ENCODE results near the gene STRIP1.

DNA sequence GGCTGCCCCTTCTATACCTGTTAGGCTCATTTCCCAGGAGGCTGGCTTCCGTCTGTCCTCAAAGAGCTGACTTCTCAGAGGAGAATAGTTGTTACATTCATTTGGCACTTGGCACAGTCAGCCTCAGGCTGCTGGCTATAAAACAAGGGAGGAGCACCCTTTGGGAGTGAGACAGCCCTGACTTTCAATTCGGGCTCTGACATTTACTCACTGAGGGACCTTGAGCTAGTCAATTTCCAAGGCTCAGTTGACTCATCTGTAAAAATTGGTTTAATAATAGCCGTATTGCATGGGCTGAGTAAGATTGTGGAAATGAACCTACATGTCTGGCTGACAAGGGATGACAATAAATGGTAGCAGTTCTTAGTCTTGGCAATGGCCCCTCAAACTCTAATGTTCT, 22.4 kb downstream of the STRIP1 start:
- TF ChIP-seq, protein P1, sequence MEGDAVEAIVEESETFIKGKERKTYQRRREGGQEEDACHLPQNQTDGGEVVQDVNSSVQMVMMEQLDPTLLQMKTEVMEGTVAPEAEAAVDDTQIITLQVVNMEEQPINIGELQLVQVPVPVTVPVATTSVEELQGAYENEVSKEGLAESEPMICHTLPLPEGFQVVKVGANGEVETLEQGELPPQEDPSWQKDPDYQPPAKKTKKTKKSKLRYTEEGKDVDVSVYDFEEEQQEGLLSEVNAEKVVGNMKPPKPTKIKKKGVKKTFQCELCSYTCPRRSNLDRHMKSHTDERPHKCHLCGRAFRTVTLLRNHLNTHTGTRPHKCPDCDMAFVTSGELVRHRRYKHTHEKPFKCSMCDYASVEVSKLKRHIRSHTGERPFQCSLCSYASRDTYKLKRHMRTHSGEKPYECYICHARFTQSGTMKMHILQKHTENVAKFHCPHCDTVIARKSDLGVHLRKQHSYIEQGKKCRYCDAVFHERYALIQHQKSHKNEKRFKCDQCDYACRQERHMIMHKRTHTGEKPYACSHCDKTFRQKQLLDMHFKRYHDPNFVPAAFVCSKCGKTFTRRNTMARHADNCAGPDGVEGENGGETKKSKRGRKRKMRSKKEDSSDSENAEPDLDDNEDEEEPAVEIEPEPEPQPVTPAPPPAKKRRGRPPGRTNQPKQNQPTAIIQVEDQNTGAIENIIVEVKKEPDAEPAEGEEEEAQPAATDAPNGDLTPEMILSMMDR (conservative IDR thresholded peaks at IDR 0.05; ENCODE audit: low read length), result no peak
- no peak for TF ChIP-seq EZH2phosphoT487 (IDR thresholded peaks at IDR 0.05; ENCODE audit: borderline replicate concordance)
